ENCODE measurements around the gene PPARA. TPM values are rescaled to one million over a fixed set of nuclear protein-coding genes. Genes with fewer than 3 reads are reported as not detected.
A peak's percentile ranks its signal among the peaks of the same experiment; 100 is the strongest.

PPARA gene
- total RNA-seq, 2 experiments from 2014 or later, result 17.9 to 18.1 TPM

DNA sequence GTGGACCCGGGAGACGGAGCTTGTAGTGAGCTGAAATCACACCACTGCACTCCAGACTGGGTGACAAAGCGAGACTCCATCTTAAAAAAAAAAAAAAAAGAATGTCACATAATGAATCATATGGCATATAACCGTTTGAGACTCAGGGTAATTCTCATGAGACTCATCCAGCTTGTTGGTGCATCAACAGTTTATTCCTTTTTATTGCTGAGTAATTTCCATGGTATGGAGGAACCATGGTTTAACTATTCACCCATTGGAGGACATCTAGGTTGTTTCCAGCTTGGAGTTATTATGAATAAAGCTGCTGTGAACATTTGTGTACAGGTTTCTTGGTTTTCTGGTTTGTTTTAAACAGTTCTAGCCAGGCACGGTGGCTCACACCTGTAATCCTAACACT lies 25.3 kb downstream of the PPARA start:
- ATAC-seq (no peak), DNase-seq (no peak)
- peaks cover 24% of the 10 kb centered on the region for H3K4me1 Mint-ChIP-seq (ENCODE audit: low read depth)
- ChIA-PET CTCF (no interaction called here), POLR2A (no interaction called here)
- no peak overlapping the region for H3K4me3 Mint-ChIP-seq
- H3K27me3 Mint-ChIP-seq (ENCODE audit: low read depth), result no peaks in the 10 kb centered on the region
- peaks cover 13% of the 10 kb centered on the region for H3K9me3 Mint-ChIP-seq (ENCODE audit: insufficient read depth)
- peaks cover 32% of the 10 kb centered on the region for H3K36me3 Mint-ChIP-seq (ENCODE audit: low read depth)
- no peak overlapping the region for H3K27ac Mint-ChIP-seq

GRCh38 chr22:46176508-46177003 lies 26.2 kb downstream of the PPARA start:
- H3K4me3 Mint-ChIP-seq, result no peak overlapping the region
- H3K36me3 Mint-ChIP-seq (ENCODE audit: low read depth), result peaks cover 41% of the 10 kb centered on the region
- no peaks in the 10 kb centered on the region for H3K27me3 Mint-ChIP-seq (ENCODE audit: low read depth)
- peaks cover 17% of the 10 kb centered on the region for H3K9me3 Mint-ChIP-seq (ENCODE audit: insufficient read depth)
- POLR2A ChIA-PET, result no interaction called here
- no peak for ATAC-seq
- H3K27ac Mint-ChIP-seq, result no peak overlapping the region
- peaks cover 19% of the 10 kb centered on the region for H3K4me1 Mint-ChIP-seq (ENCODE audit: low read depth)
- DNase-seq, result no peak
- CTCF ChIA-PET, result no interaction called here

GRCh38 chr22:46178755-46179505 lies 28.6 kb downstream of the PPARA start:
- Mint-ChIP-seq H3K9me3 (ENCODE audit: insufficient read depth) (peaks cover 24% of the 10 kb centered on the region), H3K4me3 (no peak overlapping the region), H3K4me1 (ENCODE audit: low read depth) (peaks cover 15% of the 10 kb centered on the region), H3K36me3 (ENCODE audit: low read depth) (peaks cover 54% of the 10 kb centered on the region), H3K27me3 (ENCODE audit: low read depth) (no peaks in the 10 kb centered on the region), H3K27ac (no peak overlapping the region)
- ATAC-seq (no peak), DNase-seq (no peak)
- ChIA-PET POLR2A (no interaction called here), CTCF (no interaction called here)

DNA sequence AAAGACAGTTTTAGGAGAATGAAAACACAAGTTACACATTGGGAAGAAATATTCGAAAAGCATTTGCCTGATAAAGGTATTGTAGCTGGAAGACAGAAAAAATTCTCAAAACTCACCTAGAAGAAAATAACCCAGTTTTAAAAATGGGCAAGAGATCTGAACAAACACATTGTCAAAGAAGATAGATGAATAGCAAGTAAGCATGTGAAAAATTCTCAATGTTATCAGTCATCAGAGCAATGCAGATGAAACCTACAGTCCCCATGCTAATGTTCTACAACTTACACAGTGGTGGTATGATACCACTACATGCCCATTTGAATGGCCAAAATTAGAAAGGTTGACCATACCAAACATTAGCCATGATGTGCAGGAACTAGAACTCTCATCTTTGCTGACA lies 29.4 kb downstream of the PPARA start:
- H3K27ac Mint-ChIP-seq, result no peak overlapping the region
- DNase-seq (no peak), ATAC-seq (no peak)
- no peak overlapping the region for H3K4me3 Mint-ChIP-seq
- peaks cover 24% of the 10 kb centered on the region for H3K9me3 Mint-ChIP-seq (ENCODE audit: insufficient read depth)
- no peaks in the 10 kb centered on the region for H3K27me3 Mint-ChIP-seq (ENCODE audit: low read depth)
- POLR2A ChIA-PET, result no interaction called here
- CTCF ChIA-PET, result no interaction called here
- peaks cover 61% of the 10 kb centered on the region for H3K36me3 Mint-ChIP-seq (ENCODE audit: low read depth)
- peaks cover 14% of the 10 kb centered on the region for H3K4me1 Mint-ChIP-seq (ENCODE audit: low read depth)

DNA sequence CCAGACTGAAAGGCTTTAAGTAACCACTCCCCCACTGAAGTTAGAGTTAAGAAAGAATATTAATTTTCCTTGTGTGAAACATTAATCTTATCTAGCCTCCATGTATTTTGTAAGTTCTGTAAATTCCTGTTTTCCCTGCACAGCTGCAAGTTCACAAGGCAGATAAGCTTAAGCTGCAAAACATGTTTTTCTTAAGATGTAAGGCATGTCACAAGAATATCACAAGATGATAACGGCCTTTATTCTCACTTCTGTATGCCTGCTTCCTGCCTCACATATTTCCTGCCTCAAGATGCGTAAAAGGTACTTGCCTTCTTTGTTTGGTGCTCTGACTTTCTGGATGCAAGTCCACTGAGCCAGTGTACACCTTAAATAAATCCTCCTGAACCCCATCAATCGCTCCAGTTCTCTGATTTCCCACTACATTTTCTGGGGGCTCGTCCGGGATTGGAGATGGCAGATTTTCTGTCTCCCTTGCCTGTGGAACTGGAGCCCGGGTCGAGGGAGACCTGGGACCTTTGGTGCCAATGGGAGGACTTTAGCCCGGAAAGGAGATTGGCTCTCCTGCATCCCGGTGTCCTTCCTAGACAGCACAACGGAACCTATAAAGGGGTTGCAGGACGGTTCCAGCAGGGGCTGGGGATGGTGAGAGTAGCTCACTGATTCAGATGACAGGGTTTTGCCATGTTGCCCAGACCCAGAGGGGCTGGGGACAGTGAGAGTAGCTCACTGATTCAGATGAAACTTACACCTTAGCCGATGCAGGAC lies 30.2 kb downstream of the PPARA start:
- Mint-ChIP-seq H3K27ac (no peak overlapping the region), H3K9me3 (ENCODE audit: insufficient read depth) (peaks cover 24% of the 10 kb centered on the region), H3K4me3 (no peak overlapping the region), H3K4me1 (ENCODE audit: low read depth) (peaks cover 19% of the 10 kb centered on the region), H3K27me3 (ENCODE audit: low read depth) (no peaks in the 10 kb centered on the region), H3K36me3 (ENCODE audit: low read depth) (peaks cover 67% of the 10 kb centered on the region)
- ATAC-seq (no peak), DNase-seq (no peak)
- ChIA-PET POLR2A (no interaction called here), CTCF (no interaction called here)

DNA sequence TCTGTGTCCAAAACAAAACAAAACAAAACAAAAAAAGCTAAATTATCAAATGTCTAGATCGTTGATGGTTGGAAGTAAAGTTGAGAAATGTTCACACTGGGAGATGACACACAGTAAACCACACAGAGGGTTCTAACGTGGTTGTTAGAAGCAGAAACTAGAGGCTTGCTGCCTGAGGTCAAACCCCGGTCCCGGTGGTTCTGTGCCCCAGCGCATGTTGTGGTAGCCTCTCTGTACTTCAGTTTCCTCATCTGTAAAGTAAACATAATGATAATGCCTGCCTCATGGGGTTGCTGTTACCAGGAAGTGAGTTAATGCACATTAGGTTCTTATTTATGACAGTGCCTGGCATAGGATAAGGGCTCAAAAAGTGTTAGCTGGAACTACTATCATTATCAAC lies 33.4 kb downstream of the PPARA start:
- DNase-seq (peak; percentile 29), ATAC-seq (peak; percentile 30)
- no peak overlapping the region for H3K4me3 Mint-ChIP-seq
- POLR2A ChIA-PET, result no interaction called here
- no peak overlapping the region for H3K27ac Mint-ChIP-seq
- CTCF ChIA-PET, result no interaction called here
- peaks cover 50% of the 10 kb centered on the region for H3K36me3 Mint-ChIP-seq (ENCODE audit: low read depth)
- H3K4me1 Mint-ChIP-seq (ENCODE audit: low read depth), result peaks cover 17% of the 10 kb centered on the region
- no peaks in the 10 kb centered on the region for H3K27me3 Mint-ChIP-seq (ENCODE audit: low read depth)
- H3K9me3 Mint-ChIP-seq (ENCODE audit: insufficient read depth), result peaks cover 24% of the 10 kb centered on the region

- Mint-ChIP-seq H3K36me3 (ENCODE audit: low read depth) (peaks cover 39% of the 10 kb centered on the region), H3K9me3 (ENCODE audit: insufficient read depth) (peaks cover 13% of the 10 kb centered on the region), H3K4me1 (ENCODE audit: low read depth) (peaks cover 17% of the 10 kb centered on the region), H3K4me3 (no peak overlapping the region), H3K27me3 (ENCODE audit: low read depth) (no peaks in the 10 kb centered on the region), H3K27ac (no peak overlapping the region)
- DNase-seq (no peak), ATAC-seq (no peak)
- ChIA-PET CTCF (no interaction called here), POLR2A (no interaction called here)
Measured at GRCh38 chr22:46185283-46185682, 35.0 kb downstream of the PPARA start.

DNA sequence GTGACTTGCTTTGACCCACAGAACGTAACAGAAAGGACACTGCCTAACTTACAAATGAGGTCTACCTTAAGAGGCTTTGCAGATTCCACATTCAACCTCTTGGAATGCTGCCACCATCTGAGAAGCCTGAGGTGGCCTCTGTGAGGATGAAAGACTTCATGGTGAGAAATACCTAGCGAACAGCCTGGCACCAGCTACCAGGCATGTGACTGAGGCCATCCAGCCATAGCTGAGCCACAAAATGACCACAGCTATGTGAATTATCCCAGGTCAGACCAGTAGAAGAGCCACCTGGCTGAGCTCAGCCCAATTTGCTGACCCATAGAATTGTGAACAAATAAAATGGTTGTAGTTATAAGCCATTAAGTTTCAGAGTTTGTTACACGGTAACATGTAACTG lies 37.5 kb downstream of the PPARA start:
- peaks cover 17% of the 10 kb centered on the region for H3K4me1 Mint-ChIP-seq (ENCODE audit: low read depth)
- DNase-seq, result no peak
- H3K9me3 Mint-ChIP-seq (ENCODE audit: insufficient read depth), result no peaks in the 10 kb centered on the region
- peaks cover 29% of the 10 kb centered on the region for H3K36me3 Mint-ChIP-seq (ENCODE audit: low read depth)
- no peak overlapping the region for H3K4me3 Mint-ChIP-seq
- POLR2A ChIA-PET, result no interaction called here
- H3K27ac Mint-ChIP-seq, result no peak overlapping the region
- ATAC-seq, result no peak
- CTCF ChIA-PET, result no interaction called here
- no peaks in the 10 kb centered on the region for H3K27me3 Mint-ChIP-seq (ENCODE audit: low read depth)

DNA sequence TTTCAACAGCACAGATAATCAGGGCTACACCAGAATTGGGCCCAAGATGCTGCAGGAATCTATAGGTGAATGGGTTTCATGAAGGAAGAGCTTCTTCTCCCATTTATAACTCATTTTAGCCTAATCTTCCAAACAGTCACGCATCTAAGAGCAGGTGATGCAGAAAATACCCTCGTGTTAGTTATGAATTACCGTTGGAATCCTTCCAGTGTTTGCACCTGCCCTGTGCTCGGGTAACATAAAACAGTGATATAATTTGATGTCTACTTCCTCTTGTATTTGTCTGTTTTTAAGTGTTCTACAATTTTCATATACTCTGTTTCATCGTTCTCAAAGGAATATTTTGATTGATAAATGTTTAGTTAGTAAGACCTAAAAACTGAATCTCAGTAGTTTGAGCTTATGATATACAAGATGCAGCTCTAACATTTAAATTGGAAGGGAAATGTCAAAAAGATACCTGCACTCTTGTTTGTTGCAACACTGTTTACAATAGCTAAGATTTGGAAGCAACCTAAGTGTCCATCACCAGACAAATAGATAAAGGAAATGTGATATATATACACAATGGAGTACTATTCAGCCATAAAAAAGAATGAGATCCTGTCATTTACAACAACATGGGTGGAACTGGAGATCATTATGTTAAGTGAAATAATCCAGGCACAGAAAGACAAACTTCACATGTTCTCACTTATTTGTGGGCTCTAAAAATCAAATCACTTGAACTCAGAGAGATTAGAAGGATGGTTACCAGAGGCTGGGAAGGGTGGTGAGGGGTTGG lies 42.1 kb downstream of the PPARA start:
- Mint-ChIP-seq H3K9me3 (ENCODE audit: insufficient read depth) (no peaks in the 10 kb centered on the region), H3K4me1 (ENCODE audit: low read depth) (peaks cover 16% of the 10 kb centered on the region), H3K36me3 (ENCODE audit: low read depth) (peaks cover 7% of the 10 kb centered on the region), H3K27ac (no peak overlapping the region), H3K4me3 (no peak overlapping the region), H3K27me3 (ENCODE audit: low read depth) (no peaks in the 10 kb centered on the region)
- CTCF ChIA-PET, result interaction anchor here (0.8 kb wide), 1 partner anchor 9 kb away, joined by 3 read pairs; no protein-coding TSS in a partner anchor
- DNase-seq, result no peak
- POLR2A ChIA-PET, result no interaction called here
- no peak for ATAC-seq

DNA sequence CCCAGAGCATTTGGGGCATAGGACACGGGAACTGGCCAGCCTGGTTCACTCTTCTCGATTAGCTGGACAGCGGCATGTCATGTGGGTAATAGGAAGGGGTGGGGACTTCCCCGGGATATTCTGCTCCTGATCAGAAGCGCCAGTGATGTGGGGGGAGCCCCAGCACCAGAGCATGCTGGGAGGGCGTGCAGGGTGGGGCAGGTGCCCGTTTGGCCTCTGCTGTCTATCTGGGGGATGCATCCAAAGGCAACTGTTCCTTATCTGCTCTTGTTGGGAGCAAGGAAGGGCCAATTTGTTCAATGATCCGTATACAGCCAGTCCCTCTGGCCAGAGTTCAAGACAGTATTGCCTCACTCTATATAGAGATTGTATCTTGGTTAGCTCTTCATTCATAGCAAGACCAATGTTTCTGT lies 43.6 kb downstream of the PPARA start:
- no peak overlapping the region for H3K27ac Mint-ChIP-seq
- H3K27me3 Mint-ChIP-seq (ENCODE audit: low read depth), result no peaks in the 10 kb centered on the region
- ChIA-PET POLR2A (no interaction called here), CTCF (no interaction called here)
- ATAC-seq (no peak), DNase-seq (no peak)
- no peak overlapping the region for H3K4me3 Mint-ChIP-seq
- H3K36me3 Mint-ChIP-seq (ENCODE audit: low read depth), result peaks cover 8% of the 10 kb centered on the region
- H3K9me3 Mint-ChIP-seq (ENCODE audit: insufficient read depth), result no peaks in the 10 kb centered on the region
- H3K4me1 Mint-ChIP-seq (ENCODE audit: low read depth), result peaks cover 16% of the 10 kb centered on the region

GRCh38 chr22:46195487-46196165 lies 45.3 kb downstream of the PPARA start:
- DNase-seq (no peak), ATAC-seq (no peak)
- peaks cover 17% of the 10 kb centered on the region for H3K36me3 Mint-ChIP-seq (ENCODE audit: low read depth)
- peaks cover 16% of the 10 kb centered on the region for H3K4me1 Mint-ChIP-seq (ENCODE audit: low read depth)
- H3K27ac Mint-ChIP-seq, result no peak overlapping the region
- H3K27me3 Mint-ChIP-seq (ENCODE audit: low read depth), result no peaks in the 10 kb centered on the region
- POLR2A ChIA-PET, result no interaction called here
- CTCF ChIA-PET, result no interaction called here
- no peak overlapping the region for H3K4me3 Mint-ChIP-seq
- no peaks in the 10 kb centered on the region for H3K9me3 Mint-ChIP-seq (ENCODE audit: insufficient read depth)

Measured in activated CD8-positive, alpha-beta T cell treated with anti-CD3 and anti-CD28 coated beads, Interleukin-2, amount 10 ng/mL, durations not matched to agents 7 days and 5 days (primary cell).